Ovary (tissue), 3 donors: ENCODE measurements around the gene SERPINB6.
"Not testable (repeated sequence)": the region's sequence is repeated elsewhere in the genome, so short reads cannot be mapped to it uniquely, and the experiment has no call there.

Experiments used
- CTCF ChIP-seq, 3 donors: fragments of 450-650 bp in 2 of 3; fragments of 200-600 bp in 1 of 3; IDR thresholded peaks; one replicate each; pipeline versions ENCODE4 v1.5.1 to v1.8.0; 2016 to 2022; ENCODE audit warnings: antibody characterized with exemption in 3 of 3, mild to moderate bottlenecking in 1 of 3
- POLR2A ChIP-seq: fragments of 450-650 bp; IDR thresholded peaks from one replicate; pipeline ENCODE4 v1.6.1; 2017; ENCODE audit warnings: antibody characterized with exemption, mild to moderate bottlenecking, moderate library complexity
- donor health status: DM: no; HTN: no; CAD: no.

- TF ChIP-seq CTCF (IDR thresholded peaks at IDR 0.05); POLR2A: not testable (repeated sequence)
Measured at GRCh38 chr6:2925842-2926747, 45.3 kb downstream of the SERPINB6 start.
